ENCODE data around the gene TENM4. TPM values are rescaled to one million over a fixed set of nuclear protein-coding genes. Genes with fewer than 3 reads are reported as not detected.

TENM4 gene
- total RNA-seq, 1 donor: 10.4 TPM

DNA sequence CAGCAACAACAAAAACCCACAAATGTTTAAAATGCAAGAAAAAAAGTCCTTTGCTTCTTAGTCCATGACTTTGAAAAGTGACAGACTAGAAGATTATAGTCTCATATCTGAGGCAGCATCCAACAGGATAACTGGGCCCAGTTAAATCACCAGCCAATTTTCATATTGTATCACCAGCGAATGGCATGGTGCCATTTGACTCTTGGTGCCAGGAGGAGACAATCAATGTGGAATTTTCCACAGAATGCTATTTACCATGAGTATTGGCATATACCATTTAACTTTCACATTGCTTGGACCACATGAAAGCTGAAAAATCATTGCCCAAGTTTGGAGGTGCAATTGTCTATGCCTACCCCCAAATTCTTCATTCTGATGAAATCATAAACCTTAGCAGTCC, 255.5 kb downstream of the TENM4 start:
- TF ChIP-seq, protein P1, sequence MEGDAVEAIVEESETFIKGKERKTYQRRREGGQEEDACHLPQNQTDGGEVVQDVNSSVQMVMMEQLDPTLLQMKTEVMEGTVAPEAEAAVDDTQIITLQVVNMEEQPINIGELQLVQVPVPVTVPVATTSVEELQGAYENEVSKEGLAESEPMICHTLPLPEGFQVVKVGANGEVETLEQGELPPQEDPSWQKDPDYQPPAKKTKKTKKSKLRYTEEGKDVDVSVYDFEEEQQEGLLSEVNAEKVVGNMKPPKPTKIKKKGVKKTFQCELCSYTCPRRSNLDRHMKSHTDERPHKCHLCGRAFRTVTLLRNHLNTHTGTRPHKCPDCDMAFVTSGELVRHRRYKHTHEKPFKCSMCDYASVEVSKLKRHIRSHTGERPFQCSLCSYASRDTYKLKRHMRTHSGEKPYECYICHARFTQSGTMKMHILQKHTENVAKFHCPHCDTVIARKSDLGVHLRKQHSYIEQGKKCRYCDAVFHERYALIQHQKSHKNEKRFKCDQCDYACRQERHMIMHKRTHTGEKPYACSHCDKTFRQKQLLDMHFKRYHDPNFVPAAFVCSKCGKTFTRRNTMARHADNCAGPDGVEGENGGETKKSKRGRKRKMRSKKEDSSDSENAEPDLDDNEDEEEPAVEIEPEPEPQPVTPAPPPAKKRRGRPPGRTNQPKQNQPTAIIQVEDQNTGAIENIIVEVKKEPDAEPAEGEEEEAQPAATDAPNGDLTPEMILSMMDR (IDR thresholded peaks at IDR 0.05; ENCODE audit: insufficient read depth, low read depth, low read length): no peak
- no peak overlapping the region for H3K4me3 ChIP-seq (ENCODE audit: low read depth, low read length)
- DNase-seq (ENCODE audit: low read depth): no peak

GRCh38 chr11:79184285-79184684, 256.5 kb downstream of the TENM4 start:
- no peak for DNase-seq (ENCODE audit: low read depth)
- TF ChIP-seq, protein P1 (IDR thresholded peaks at IDR 0.05; ENCODE audit: insufficient read depth, low read depth, low read length): no peak

GRCh38 chr11:79182794-79183193, 258.0 kb downstream of the TENM4 start:
- peak; percentile 5 for DNase-seq (ENCODE audit: low read depth)
- TF ChIP-seq, protein P1 (IDR thresholded peaks at IDR 0.05; ENCODE audit: insufficient read depth, low read depth, low read length): no peak
- H3K4me3 ChIP-seq (ENCODE audit: low read depth, low read length): no peak overlapping the region

More at GRCh38 chr11:79184285-79184684, 256.5 kb downstream of the TENM4 start:
- no peak overlapping the region for H3K4me3 ChIP-seq (ENCODE audit: low read depth, low read length)

GRCh38 chr11:79179087-79179486, 261.7 kb downstream of the TENM4 start:
- TF ChIP-seq, protein P1 (IDR thresholded peaks at IDR 0.05; ENCODE audit: insufficient read depth, low read depth, low read length): no peak
- H3K4me3 ChIP-seq (ENCODE audit: low read depth, low read length): no peak overlapping the region
- DNase-seq (ENCODE audit: low read depth): peak; percentile 17

DNA sequence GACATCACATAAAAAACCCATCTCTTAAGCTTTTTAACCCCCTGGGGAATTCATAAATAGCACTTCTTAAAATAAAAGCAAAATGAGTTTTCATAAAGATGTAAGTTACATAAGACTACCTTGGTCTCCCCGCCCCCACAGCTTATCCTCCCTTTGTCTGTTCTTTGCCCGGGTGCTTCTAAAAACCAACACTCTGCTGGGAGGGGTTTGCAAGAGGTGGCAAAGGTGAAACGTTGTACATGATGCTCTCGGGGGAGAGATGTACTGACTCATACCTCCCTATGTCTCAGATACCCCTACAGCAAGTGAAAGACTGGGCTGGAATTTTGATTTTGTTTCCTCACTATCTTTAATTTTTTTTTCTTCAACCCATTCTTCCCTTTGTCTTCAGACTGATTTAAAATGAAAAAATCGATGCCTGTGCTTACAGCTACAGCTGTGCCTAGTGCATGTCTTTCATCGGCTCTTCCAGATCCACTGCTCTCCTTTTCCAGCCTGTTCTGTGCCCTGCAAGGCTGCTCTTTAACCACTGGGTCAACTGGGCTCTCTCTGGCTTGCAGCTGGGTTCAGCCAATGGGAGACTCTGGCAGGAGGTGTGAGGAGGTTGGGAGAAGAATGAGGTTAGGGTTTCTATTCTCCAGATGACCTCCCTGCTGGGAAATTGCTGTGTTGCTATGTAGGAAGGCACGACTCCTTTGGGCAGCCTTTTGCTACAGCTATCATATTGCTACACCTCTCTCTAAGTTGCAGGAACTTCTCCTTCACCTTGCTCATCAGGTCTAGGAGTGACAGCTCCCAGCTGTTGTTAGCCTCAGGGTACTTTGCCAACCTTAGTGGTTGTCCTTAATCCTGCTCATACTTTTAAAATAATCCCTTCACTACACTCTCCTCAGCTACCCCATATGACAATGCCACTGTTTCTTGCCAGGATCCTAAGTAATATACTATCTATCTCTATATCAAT, 266.5 kb downstream of the TENM4 start:
- TF ChIP-seq, protein P1 (IDR thresholded peaks at IDR 0.05; ENCODE audit: insufficient read depth, low read depth, low read length): no peak
- H3K4me3 ChIP-seq (ENCODE audit: low read depth, low read length): no peak overlapping the region
- no peak for DNase-seq (ENCODE audit: low read depth)

- peak; percentile 70 for DNase-seq (ENCODE audit: low read depth)
- TF ChIP-seq, protein P1 (IDR thresholded peaks at IDR 0.05; ENCODE audit: insufficient read depth, low read depth, low read length): no peak
- H3K4me3 ChIP-seq (ENCODE audit: low read depth, low read length): no peak overlapping the region
Observed at GRCh38 chr11:79173615-79174014, 267.2 kb downstream of the TENM4 start.
